Stomach (tissue), 4 donors: ENCODE data around the gene CUL1.

ENCODE experiments used
- CTCF ChIP-seq, 7 experiments: fragments of 450-650 bp in 4 of 7; fragments of 200-600 bp in 3 of 7; sonication (generic) in 3 of 7; IDR thresholded peaks; one replicate each; pipeline ENCODE4 v1.5.1; 2016 to 2019; ENCODE audit warnings: antibody characterized with exemption in 7 of 7, control low read depth in 2 of 7, mild to moderate bottlenecking in 1 of 7
- POLR2A ChIP-seq, 4 donors: fragments of 450-650 bp; IDR thresholded peaks; one replicate each; pipeline ENCODE4 v1.6.1; 2016; ENCODE audit warnings: antibody characterized with exemption in 4 of 4, control low read depth in 2 of 4, mild to moderate bottlenecking in 1 of 4, moderate library complexity in 1 of 4
- POLR2AphosphoS5 ChIP-seq, 3 donors: sonication (generic); formaldehyde crosslinking; IDR thresholded peaks; one replicate each; pipeline ENCODE4 v1.6.1; 2016; ENCODE audit warnings: antibody characterized with exemption in 3 of 3

- TF ChIP-seq CTCF (IDR thresholded peaks at IDR 0.05) (no peak), POLR2A (IDR thresholded peaks at IDR 0.05) (no peak), POLR2AphosphoS5 (IDR thresholded peaks at IDR 0.05) (no peak)
These were observed 19.7 kb downstream of the CUL1 start for GRCh38 chr7:148718431-148718830.
